Glomerular visceral epithelial cell (primary cell): Measurements from ENCODE around the gene C3orf20.
"Not testable (repeated sequence)": the region's sequence is repeated elsewhere in the genome, so short reads cannot be mapped to it uniquely, and the experiment has no call there.

Experiments used
- DNase-seq: peaks from one replicate; pipeline ENCODE4 v3.0.0-alpha.2; 2016; ENCODE audit errors: extremely low spot score

Gene C3orf20

GRCh38 chr3:14797731-14798130, 122.8 kb downstream of the C3orf20 start:
- no peak for DNase-seq

GRCh38 chr3:14798231-14798630, 123.3 kb downstream of the C3orf20 start:
- DNase-seq = no peak

GRCh38 chr3:14799146-14799545, 124.2 kb downstream of the C3orf20 start:
- no peak for DNase-seq

GRCh38 chr3:14801031-14801430, 126.1 kb downstream of the C3orf20 start:
- no peak for DNase-seq

- DNase-seq = no peak
Measured at GRCh38 chr3:14801668-14802380, 126.9 kb downstream of the C3orf20 start.

- DNase-seq = no peak
Measured at GRCh38 chr3:14802381-14802731, 127.4 kb downstream of the C3orf20 start.

- DNase-seq = peak; percentile 51
Measured at GRCh38 chr3:14803101-14803980, 128.4 kb downstream of the C3orf20 start.

GRCh38 chr3:14803981-14804834, 129.3 kb downstream of the C3orf20 start:
- DNase-seq = no peak

GRCh38 chr3:14804835-14805780, 130.2 kb downstream of the C3orf20 start:
- DNase-seq = peak; percentile 52

GRCh38 chr3:14805961-14806537, 131.1 kb downstream of the C3orf20 start:
- no peak for DNase-seq

GRCh38 chr3:14806641-14807263, 131.8 kb downstream of the C3orf20 start:
- peak; percentile 57 for DNase-seq

- DNase-seq = no peak
Measured at GRCh38 chr3:14808025-14808424, 133.1 kb downstream of the C3orf20 start.

- DNase-seq = no peak
Measured at GRCh38 chr3:14808502-14809266, 133.7 kb downstream of the C3orf20 start.

- not testable (repeated sequence) for DNase-seq
Measured at GRCh38 chr3:14809611-14810010, 134.7 kb downstream of the C3orf20 start.

- DNase-seq = no peak
Measured at GRCh38 chr3:14810070-14810791, 135.3 kb downstream of the C3orf20 start.

GRCh38 chr3:14810801-14811661, 136.1 kb downstream of the C3orf20 start:
- DNase-seq = no peak

GRCh38 chr3:14811684-14812083, 136.7 kb downstream of the C3orf20 start:
- no peak for DNase-seq
